ENCODE measurements around the gene ATP10D. TPM values are rescaled to one million over a fixed set of nuclear protein-coding genes. Genes with fewer than 3 reads are reported as not detected.
"Not testable (repeated sequence)": the region's sequence is repeated elsewhere in the genome, so short reads cannot be mapped to it uniquely, and the experiment has no call there.

ATP10D gene
- polyA plus RNA-seq, 1 of the 3 experiments (the other 2 are of a cell fraction) = 7.9 TPM

- Histone ChIP-seq H3K4me3 (ENCODE audit: low read depth in 2 of 2, low read length in 1 of 2) (peak overlapping the region; percentile 64 to 80), H4K20me1 (ENCODE audit: insufficient read depth) (no peaks in the 10 kb centered on the region), H3K9ac (peak overlapping the region; percentile 93), H3K4me2 (peak overlapping the region; percentile 71), H3K27ac (ENCODE audit: low read depth in 2 of 2, low read length in 1 of 2) (peak overlapping the region; percentile 96), H3F3A (replicated peaks; ENCODE audit: insufficient read depth) (peaks cover 25% of the 10 kb centered on the region), H3K9me2 (no peaks in the 10 kb centered on the region), H3K79me2 (ENCODE audit: insufficient read depth) (peaks cover 39% of the 10 kb centered on the region), H3K36me3 (replicated peaks in 1 of 2; ENCODE audit: control insufficient read depth in 1 of 2, insufficient read depth in 2 of 2, low read length in 1 of 2) (peaks cover 0 to 5% of the 10 kb centered on the region in 2 experiments), H2AFZ (ENCODE audit: low read depth) (peak overlapping the region; percentile 95), H3K9me3 (no peaks in the 10 kb centered on the region), H3K27me3 (ENCODE audit: insufficient read depth) (no peaks in the 10 kb centered on the region), H3K4me1 (ENCODE audit: control insufficient read depth in 1 of 2, insufficient read depth in 2 of 2, low read depth in 1 of 2, low read length in 1 of 2) (peaks cover 6 to 7% of the 10 kb centered on the region in 2 experiments; a peak in 2 of 4 replicates)
- ChIA-PET CTCF (interaction anchor here (0.6 to 1.6 kb wide), 4 partner anchors 12 to 48 kb away, joined by 3 to 4 read pairs (median 4); partner anchors contain the start of gene COMMD8), POLR2A (interaction anchor here (0.9 to 1.2 kb wide), 2 partner anchors 20 to 22 kb away, joined by 3 to 12 read pairs; partner anchors contain the start of gene COMMD8)
- no peak for TF ChIP-seq SMC3 (IDR thresholded peaks at IDR 0.05; ENCODE audit: low read depth, low read length)
- TF ChIP-seq ZBTB33 (IDR thresholded peaks at IDR 0.05; ENCODE audit: borderline replicate concordance, low read depth) = no peak
- no peak for TF ChIP-seq NFIC (IDR thresholded peaks at IDR 0.05; ENCODE audit: borderline replicate concordance)
- no peak for TF ChIP-seq FOXM1 (IDR thresholded peaks at IDR 0.05; ENCODE audit: low read depth)
- DNase-seq = no peak
- WGBS (ENCODE audit: low lambda C conversion rate) = 1% methylated on average over 14 of the region's 14 CpGs
Observed at GRCh38 chr4:47485768-47486167, 693 bp downstream of the ATP10D start.

GRCh38 chr4:47486231-47486673 is 1.2 kb downstream of the ATP10D start:
- Histone ChIP-seq H3K9me2 (no peaks in the 10 kb centered on the region), H3K27me3 (ENCODE audit: insufficient read depth) (no peaks in the 10 kb centered on the region), H3K4me3 (ENCODE audit: low read depth in 2 of 2, low read length in 1 of 2) (peak overlapping the region; percentile 64 to 80), H3K79me2 (ENCODE audit: insufficient read depth) (peaks cover 44% of the 10 kb centered on the region), H3K9ac (peak overlapping the region; percentile 93), H4K20me1 (ENCODE audit: insufficient read depth) (no peaks in the 10 kb centered on the region), H2AFZ (ENCODE audit: low read depth) (peak overlapping the region; percentile 95), H3K27ac (ENCODE audit: low read depth in 2 of 2, low read length in 1 of 2) (peak overlapping the region; percentile 96), H3K9me3 (no peaks in the 10 kb centered on the region), H3F3A (replicated peaks; ENCODE audit: insufficient read depth) (peaks cover 25% of the 10 kb centered on the region), H3K4me1 (ENCODE audit: control insufficient read depth in 1 of 2, insufficient read depth in 2 of 2, low read depth in 1 of 2, low read length in 1 of 2) (peaks cover 6 to 7% of the 10 kb centered on the region in 2 experiments; a peak in 2 of 4 replicates), H3K4me2 (peak overlapping the region; percentile 71), H3K36me3 (replicated peaks in 1 of 2; ENCODE audit: control insufficient read depth in 1 of 2, insufficient read depth in 2 of 2, low read length in 1 of 2) (peaks cover 0 to 5% of the 10 kb centered on the region in 2 experiments)
- DNase-seq = no peak
- POLR2A ChIA-PET = no interaction called here
- 64% methylated on average over 5 of the region's 5 CpGs for WGBS (ENCODE audit: low lambda C conversion rate)
- CTCF ChIA-PET = interaction anchor here (1.6 kb wide), 1 partner anchor 23 kb away, joined by 4 read pairs; the partner anchor contains the start of gene COMMD8
- no peak for TF ChIP-seq RFX5 (IDR thresholded peaks at IDR 0.05; ENCODE audit: low read length)
- no peak for TF ChIP-seq MAX (IDR thresholded peaks at IDR 0.05; ENCODE audit: low read depth)
- TF ChIP-seq MXI1 (IDR thresholded peaks at IDR 0.05; ENCODE audit: low read depth, low read length) = no peak
- TF ChIP-seq JUND (IDR thresholded peaks at IDR 0.05) = no peak
- TF ChIP-seq SIN3A (IDR thresholded peaks at IDR 0.05; ENCODE audit: borderline replicate concordance, low read depth, low read length) = no peak
- no peak for TF ChIP-seq POLR2AphosphoS5 (IDR thresholded peaks at IDR 0.05; ENCODE audit: low read depth, low read length)
- no peak for TF ChIP-seq FOXJ3 (CRISPR knock-in tag; IDR thresholded peaks at IDR 0.05)
- TF ChIP-seq GATA2 (CRISPR knock-in tag; IDR thresholded peaks at IDR 0.05) = no peak
- no peak for TF ChIP-seq YY1 (IDR thresholded peaks at IDR 0.05; ENCODE audit: low read depth)
- no peak for TF ChIP-seq USF2 (IDR thresholded peaks at IDR 0.05; ENCODE audit: borderline replicate concordance, low read depth, low read length)
- no peak for TF ChIP-seq TEAD4 (IDR thresholded peaks at IDR 0.05; ENCODE audit: borderline replicate concordance, insufficient read depth)
- no peak for TF ChIP-seq CHD2 (IDR thresholded peaks at IDR 0.05; ENCODE audit: low read length, partially characterized antibody)

GRCh38 chr4:47486727-47487126 is 1.7 kb downstream of the ATP10D start:
- Histone ChIP-seq H3K4me3 (ENCODE audit: low read depth in 2 of 2, low read length in 1 of 2) (peak overlapping the region; percentile 64 to 80; a peak in 3 of 4 replicates), H3F3A (replicated peaks; ENCODE audit: insufficient read depth) (peaks cover 25% of the 10 kb centered on the region), H3K4me2 (peak overlapping the region; percentile 71), H3K79me2 (ENCODE audit: insufficient read depth) (peaks cover 49% of the 10 kb centered on the region), H3K9ac (peak overlapping the region; percentile 93)
- H3K4me1 ChIP-seq (ENCODE audit: control insufficient read depth in 1 of 2, insufficient read depth in 2 of 2, low read depth in 1 of 2, low read length in 1 of 2); H3K36me3 ChIP-seq (replicated peaks in 1 of 2; ENCODE audit: control insufficient read depth in 1 of 2, insufficient read depth in 2 of 2, low read length in 1 of 2); DNase-seq; H3K27ac ChIP-seq (ENCODE audit: low read depth in 2 of 2, low read length in 1 of 2); H3K9me3 ChIP-seq; POLR2A ChIA-PET; H4K20me1 ChIP-seq (ENCODE audit: insufficient read depth); H3K9me2 ChIP-seq; H2AFZ ChIP-seq (ENCODE audit: low read depth); H3K27me3 ChIP-seq (ENCODE audit: insufficient read depth); CTCF ChIA-PET: not testable (repeated sequence)
- 93% methylated on average over 9 of the region's 9 CpGs for WGBS (ENCODE audit: low lambda C conversion rate)
